HTERT RPE-1 (cell line): Measurements from ENCODE around the gene SUCO.
"Not testable (repeated sequence)": the region's sequence is repeated elsewhere in the genome, so short reads cannot be mapped to it uniquely, and the experiment has no call there.

Experiments used
- in situ Hi-C: fragments of 300-500 bp; cut with MboI; formaldehyde crosslinking; loops from 4 replicates; pipeline ENCODE4 v1.14.3; 2020; ENCODE audit warnings: low sequenced_read_pairs

Gene SUCO

GRCh38 chr1:172532700-172533512 is at the start of gene SUCO:
Gene SUCO (plus strand): TSS chr1:172533150. CDS start chr1:172533436, 286 bp downstream.
- in situ Hi-C loops = no loop called here

GRCh38 chr1:172483448-172483847 is 49.5 kb upstream of the SUCO start:
- in situ Hi-C loops = no loop called here

- in situ Hi-C loops = no loop called here
Measured at GRCh38 chr1:172484252-172484651, 48.7 kb upstream of the SUCO start.

GRCh38 chr1:172485626-172486025 is 47.3 kb upstream of the SUCO start:
- in situ Hi-C loops = no loop called here

GRCh38 chr1:172486805-172487454 is 46.0 kb upstream of the SUCO start:
- in situ Hi-C loops = no loop called here

GRCh38 chr1:172487550-172487949 is 45.4 kb upstream of the SUCO start:
- in situ Hi-C loops = no loop called here

- in situ Hi-C loops = no loop called here
Measured at GRCh38 chr1:172488393-172488792, 44.6 kb upstream of the SUCO start.

GRCh38 chr1:172489847-172490246 is 43.1 kb upstream of the SUCO start:
- in situ Hi-C loops = no loop called here

- in situ Hi-C loops = no loop called here
Measured at GRCh38 chr1:172492421-172492820, 40.5 kb upstream of the SUCO start.

GRCh38 chr1:172494166-172494565 is 38.8 kb upstream of the SUCO start:
- in situ Hi-C loops = no loop called here

GRCh38 chr1:172496127-172496526 is 36.8 kb upstream of the SUCO start:
- in situ Hi-C loops = not testable (repeated sequence)

GRCh38 chr1:172496678-172497077 is 36.3 kb upstream of the SUCO start:
- in situ Hi-C loops = no loop called here

GRCh38 chr1:172497230-172497629 is 35.7 kb upstream of the SUCO start:
- in situ Hi-C loops = no loop called here

- in situ Hi-C loops = no loop called here
Measured at GRCh38 chr1:172498857-172499256, 34.1 kb upstream of the SUCO start.

GRCh38 chr1:172499636-172500141 is 33.3 kb upstream of the SUCO start:
- in situ Hi-C loops = no loop called here

GRCh38 chr1:172500207-172500606 is 32.7 kb upstream of the SUCO start:
- in situ Hi-C loops = no loop called here

- in situ Hi-C loops = no loop called here
Measured at GRCh38 chr1:172507741-172508140, 25.2 kb upstream of the SUCO start.

- in situ Hi-C loops = no loop called here
Measured at GRCh38 chr1:172510479-172510878, 22.5 kb upstream of the SUCO start.

GRCh38 chr1:172512591-172512990 is 20.4 kb upstream of the SUCO start:
- in situ Hi-C loops = no loop called here

- in situ Hi-C loops = no loop called here
Measured at GRCh38 chr1:172513479-172513878, 19.5 kb upstream of the SUCO start.

GRCh38 chr1:172514108-172514507 is 18.8 kb upstream of the SUCO start:
- in situ Hi-C loops = no loop called here

GRCh38 chr1:172515436-172515835 is 17.5 kb upstream of the SUCO start:
- in situ Hi-C loops = no loop called here
